A549 (cell line): Measurements from ENCODE around the gene NECTIN4.

Experiments used
- CBX8 ChIP-seq: fragments of 200-600 bp; sonication (generic); IDR thresholded peaks from 2 replicates; pipeline ENCODE4 v1.6.1; 2016
- CEBPB ChIP-seq, 2 experiments: fragments of >200 bp in 1 of 2; sonication (Bioruptor Twin) in 1 of 2; formaldehyde crosslinking in 1 of 2; IDR thresholded peaks; 2 replicates each; pipeline ENCODE4 v1.6.1; 2012 to 2016
- CTCF ChIP-seq: fragments of >200 bp; sonication (Bioruptor Twin); formaldehyde crosslinking; IDR thresholded peaks from 3 replicates; pipeline ENCODE4 v1.5.1; 2016
- EHMT2 ChIP-seq: fragments of 200-600 bp; sonication (generic); IDR thresholded peaks from 2 replicates; pipeline ENCODE4 v1.6.1; 2016; ENCODE audit warnings: antibody characterized with exemption, low read depth, mild to moderate bottlenecking, moderate library complexity
- EP300 ChIP-seq, 2 experiments: fragments of >200 bp; sonication (Bioruptor Twin); formaldehyde crosslinking; IDR thresholded peaks; 2 replicates in 1 of 2; 3 replicates in 1 of 2; pipeline ENCODE4 v1.6.1; 2016 to 2017
- JUN ChIP-seq, 2 experiments: fragments of >200 bp; sonication (Bioruptor Twin); formaldehyde crosslinking; IDR thresholded peaks; 2 replicates in 1 of 2; 3 replicates in 1 of 2; pipeline ENCODE4 v1.6.1; 2016 to 2017
- PHF8 ChIP-seq: fragments of 200-600 bp; sonication (generic); IDR thresholded peaks from 2 replicates; pipeline ENCODE4 v1.6.1; 2016; ENCODE audit warnings: low read depth, mild to moderate bottlenecking, antibody characterized with exemption, moderate library complexity, borderline replicate concordance
- RCOR1 ChIP-seq: fragments of 150-350 bp; IDR thresholded peaks from 2 replicates; pipeline ENCODE4 v1.6.1; 2014; ENCODE audit warnings: antibody characterized with exemption, low read length, low read depth
- REST ChIP-seq: fragments of 200-600 bp; sonication (generic); IDR thresholded peaks from 2 replicates; pipeline ENCODE4 v1.6.1; 2016; ENCODE audit warnings: antibody characterized with exemption, mild to moderate bottlenecking, moderate library complexity

DNA sequence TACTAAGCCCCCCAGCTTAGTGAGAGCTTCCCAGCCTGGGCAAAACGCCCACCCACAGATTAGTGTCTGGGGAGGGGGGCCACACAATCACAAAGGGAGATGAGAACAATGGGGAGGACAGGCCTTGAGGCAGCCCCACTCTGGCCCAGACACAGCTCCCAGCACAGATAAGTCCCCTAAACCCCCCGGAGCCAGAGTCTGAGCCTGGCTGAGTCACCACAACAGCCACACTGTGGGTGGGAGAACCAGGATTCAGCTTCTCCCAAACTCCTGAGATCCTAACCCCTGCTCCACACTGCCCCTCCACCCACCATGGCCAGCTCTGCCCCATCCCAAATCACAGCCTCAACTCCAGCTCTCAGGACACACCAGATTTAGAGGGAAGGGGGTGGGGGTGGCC lies 4.2 kb downstream of the NECTIN4 start:
- no peak for TF ChIP-seq REST
- TF ChIP-seq CTCF: no peak
- no peak for TF ChIP-seq CEBPB (IDR thresholded peaks at IDR 0.05)
- no peak for TF ChIP-seq PHF8
- no peak for TF ChIP-seq EHMT2
- no peak for TF ChIP-seq EP300 (IDR thresholded peaks at IDR 0.05)
- TF ChIP-seq JUN (IDR thresholded peaks at IDR 0.05): no peak
- no peak for TF ChIP-seq RCOR1
- no peak for TF ChIP-seq CBX8
